Measurements from ENCODE around the gene RPL36A. TPM values are rescaled to one million over a fixed set of nuclear protein-coding genes. Genes with fewer than 3 reads are reported as not detected.

RPL36A gene
- total RNA-seq, 1 donor from 2014 or later: 185 TPM

GRCh38 chrX:101415180-101416145, 24.7 kb downstream of the RPL36A start:
- no peaks in the 10 kb centered on the region for H3K27me3 ChIP-seq (ENCODE audit: insufficient read depth, low read length)
- DNase-seq (ENCODE audit: low read depth) (peak; percentile 59), FAIRE-seq (peak; percentile 91)
- Mint-ChIP-seq H3K27ac (ENCODE audit: unreplicated experiment) (no peak overlapping the region), H3K27me3 (ENCODE audit: low read depth, unreplicated experiment) (no peaks in the 10 kb centered on the region), H3K4me3 (ENCODE audit: unreplicated experiment) (no peak overlapping the region), H3K4me1 (ENCODE audit: low read depth, unreplicated experiment) (peaks cover 14% of the 10 kb centered on the region), H3K36me3 (ENCODE audit: low read depth, unreplicated experiment) (no peaks in the 10 kb centered on the region), H3K9me3 (ENCODE audit: unreplicated experiment) (no peaks in the 10 kb centered on the region)
- peak; percentile 56 for TF ChIP-seq CTCF (IDR thresholded peaks at IDR 0.05; ENCODE audit: insufficient read depth, low read depth, low read length)
- TF ChIP-seq EZH2 (IDR thresholded peaks at IDR 0.05; ENCODE audit: insufficient read depth, low read length): no peak
- H3K79me2 ChIP-seq (ENCODE audit: insufficient read depth, low read length): peaks cover 28% of the 10 kb centered on the region
- no peak overlapping the region for H3K9ac ChIP-seq (ENCODE audit: low read length)
- H2AFZ ChIP-seq (ENCODE audit: low read depth, low read length): no peak overlapping the region
- no peak overlapping the region for H3K4me3 ChIP-seq (ENCODE audit: insufficient read depth, low read depth, low read length)
- H3K27ac ChIP-seq (ENCODE audit: low read depth, low read length): no peak overlapping the region
- peaks cover 20% of the 10 kb centered on the region for H4K20me1 ChIP-seq (ENCODE audit: insufficient read depth, low read length)
- H3K4me2 ChIP-seq (ENCODE audit: low read length): peak overlapping the region; percentile 62
- H3K9me3 ChIP-seq (ENCODE audit: insufficient read depth, low read depth, low read length): no peaks in the 10 kb centered on the region
- peaks cover 3% of the 10 kb centered on the region for H3K36me3 ChIP-seq (ENCODE audit: insufficient read depth, low read length)
- H3K4me1 ChIP-seq (ENCODE audit: insufficient read depth, low read length): peaks cover 8% of the 10 kb centered on the region

- H2AFZ ChIP-seq (ENCODE audit: low read depth, low read length): no peak overlapping the region
- no peaks in the 10 kb centered on the region for H3K9me3 Mint-ChIP-seq (ENCODE audit: unreplicated experiment)
- peaks cover 15% of the 10 kb centered on the region for H3K79me2 ChIP-seq (ENCODE audit: insufficient read depth, low read length)
- no peaks in the 10 kb centered on the region for H3K27me3 Mint-ChIP-seq (ENCODE audit: low read depth, unreplicated experiment)
- H3K27ac Mint-ChIP-seq (ENCODE audit: unreplicated experiment): no peak overlapping the region
- DNase-seq (ENCODE audit: low read depth) (no peak), FAIRE-seq (no peak)
- no peak overlapping the region for H3K4me2 ChIP-seq (ENCODE audit: low read length)
- H3K27me3 ChIP-seq (ENCODE audit: insufficient read depth, low read length): no peaks in the 10 kb centered on the region
- no peak overlapping the region for H3K9ac ChIP-seq (ENCODE audit: low read length)
- peaks cover 8% of the 10 kb centered on the region for H3K4me1 ChIP-seq (ENCODE audit: insufficient read depth, low read length)
- TF ChIP-seq EZH2 (IDR thresholded peaks at IDR 0.05; ENCODE audit: insufficient read depth, low read length): no peak
- TF ChIP-seq CTCF (IDR thresholded peaks at IDR 0.05; ENCODE audit: insufficient read depth, low read depth, low read length): no peak
- H3K4me1 Mint-ChIP-seq (ENCODE audit: low read depth, unreplicated experiment): peaks cover 11% of the 10 kb centered on the region
- peaks cover 12% of the 10 kb centered on the region for H4K20me1 ChIP-seq (ENCODE audit: insufficient read depth, low read length)
- no peak overlapping the region for H3K4me3 ChIP-seq (ENCODE audit: insufficient read depth, low read depth, low read length)
- no peaks in the 10 kb centered on the region for H3K36me3 Mint-ChIP-seq (ENCODE audit: low read depth, unreplicated experiment)
- no peak overlapping the region for H3K4me3 Mint-ChIP-seq (ENCODE audit: unreplicated experiment)
- no peak overlapping the region for H3K27ac ChIP-seq (ENCODE audit: low read depth, low read length)
- no peaks in the 10 kb centered on the region for H3K9me3 ChIP-seq (ENCODE audit: insufficient read depth, low read depth, low read length)
- peaks cover 3% of the 10 kb centered on the region for H3K36me3 ChIP-seq (ENCODE audit: insufficient read depth, low read length)
Observed at GRCh38 chrX:101416691-101417090, 25.9 kb downstream of the RPL36A start.

GRCh38 chrX:101417190-101417589, 26.4 kb downstream of the RPL36A start:
- Histone ChIP-seq H3K4me2 (ENCODE audit: low read length) (no peak overlapping the region), H3K4me3 (ENCODE audit: insufficient read depth, low read depth, low read length) (no peak overlapping the region), H3K9me3 (ENCODE audit: insufficient read depth, low read depth, low read length) (no peaks in the 10 kb centered on the region), H4K20me1 (ENCODE audit: insufficient read depth, low read length) (peaks cover 7% of the 10 kb centered on the region), H3K4me1 (ENCODE audit: insufficient read depth, low read length) (peaks cover 8% of the 10 kb centered on the region), H3K36me3 (ENCODE audit: insufficient read depth, low read length) (peaks cover under 1% of the 10 kb centered on the region), H3K79me2 (ENCODE audit: insufficient read depth, low read length) (peaks cover 10% of the 10 kb centered on the region), H3K27ac (ENCODE audit: low read depth, low read length) (no peak overlapping the region), H3K9ac (ENCODE audit: low read length) (no peak overlapping the region), H3K27me3 (ENCODE audit: insufficient read depth, low read length) (no peaks in the 10 kb centered on the region), H2AFZ (ENCODE audit: low read depth, low read length) (peak overlapping the region; percentile 92)
- Mint-ChIP-seq H3K36me3 (ENCODE audit: low read depth, unreplicated experiment) (no peaks in the 10 kb centered on the region), H3K9me3 (ENCODE audit: unreplicated experiment) (no peaks in the 10 kb centered on the region), H3K4me3 (ENCODE audit: unreplicated experiment) (peak overlapping the region; percentile 90), H3K27ac (ENCODE audit: unreplicated experiment) (no peak overlapping the region), H3K27me3 (ENCODE audit: low read depth, unreplicated experiment) (no peaks in the 10 kb centered on the region), H3K4me1 (ENCODE audit: low read depth, unreplicated experiment) (peaks cover 11% of the 10 kb centered on the region)
- FAIRE-seq: no peak
- TF ChIP-seq CTCF (IDR thresholded peaks at IDR 0.05; ENCODE audit: insufficient read depth, low read depth, low read length) (no peak), EZH2 (IDR thresholded peaks at IDR 0.05; ENCODE audit: insufficient read depth, low read length) (no peak)
- DNase-seq (ENCODE audit: low read depth): no peak

All from astrocyte (in vitro differentiated cells and primary cell).